ENCODE measurements around the gene CATSPERD.

DNA sequence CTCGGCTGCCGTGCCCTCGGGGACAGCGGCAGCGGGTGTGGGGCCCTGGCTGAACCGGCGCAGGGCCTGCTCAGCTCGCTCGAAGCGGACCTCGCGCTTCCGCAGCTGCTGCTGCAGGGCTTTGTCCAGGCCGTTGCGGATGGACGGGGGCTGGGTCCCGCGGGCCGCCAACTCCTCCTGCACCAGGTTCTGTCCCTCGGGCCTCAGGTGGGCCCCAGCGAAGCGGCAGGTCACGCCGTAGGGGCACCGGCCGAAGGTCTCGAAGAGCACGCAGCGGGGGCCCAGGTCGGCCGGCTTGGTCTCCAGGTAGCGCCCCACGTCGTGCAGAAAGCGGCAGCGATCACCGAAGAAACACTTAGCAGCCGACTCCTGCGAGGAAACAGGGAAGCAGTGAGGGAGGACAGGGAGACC, 68.9 kb downstream of the CATSPERD start:
- TF ChIP-seq, protein P1, sequence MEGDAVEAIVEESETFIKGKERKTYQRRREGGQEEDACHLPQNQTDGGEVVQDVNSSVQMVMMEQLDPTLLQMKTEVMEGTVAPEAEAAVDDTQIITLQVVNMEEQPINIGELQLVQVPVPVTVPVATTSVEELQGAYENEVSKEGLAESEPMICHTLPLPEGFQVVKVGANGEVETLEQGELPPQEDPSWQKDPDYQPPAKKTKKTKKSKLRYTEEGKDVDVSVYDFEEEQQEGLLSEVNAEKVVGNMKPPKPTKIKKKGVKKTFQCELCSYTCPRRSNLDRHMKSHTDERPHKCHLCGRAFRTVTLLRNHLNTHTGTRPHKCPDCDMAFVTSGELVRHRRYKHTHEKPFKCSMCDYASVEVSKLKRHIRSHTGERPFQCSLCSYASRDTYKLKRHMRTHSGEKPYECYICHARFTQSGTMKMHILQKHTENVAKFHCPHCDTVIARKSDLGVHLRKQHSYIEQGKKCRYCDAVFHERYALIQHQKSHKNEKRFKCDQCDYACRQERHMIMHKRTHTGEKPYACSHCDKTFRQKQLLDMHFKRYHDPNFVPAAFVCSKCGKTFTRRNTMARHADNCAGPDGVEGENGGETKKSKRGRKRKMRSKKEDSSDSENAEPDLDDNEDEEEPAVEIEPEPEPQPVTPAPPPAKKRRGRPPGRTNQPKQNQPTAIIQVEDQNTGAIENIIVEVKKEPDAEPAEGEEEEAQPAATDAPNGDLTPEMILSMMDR (IDR thresholded peaks at IDR 0.05), result no peak
- no peak for TF ChIP-seq POLR2A (IDR thresholded peaks at IDR 0.05)
